NCI-H1092 treated with DMSO at 0.1 percent for 48 hours (cell line): ENCODE measurements around the gene MICAL3.
A peak's percentile ranks its signal among the peaks of the same experiment; 100 is the strongest.

Experiments used
- DNase-seq: peaks from one replicate; lab custom pipeline; 2025; lab: John Stamatoyannopoulos, UW

MICAL3 gene

GRCh38 chr22:17971711-17972110 lies 52.6 kb downstream of the MICAL3 start:
- DNase-seq, result no peak

DNA sequence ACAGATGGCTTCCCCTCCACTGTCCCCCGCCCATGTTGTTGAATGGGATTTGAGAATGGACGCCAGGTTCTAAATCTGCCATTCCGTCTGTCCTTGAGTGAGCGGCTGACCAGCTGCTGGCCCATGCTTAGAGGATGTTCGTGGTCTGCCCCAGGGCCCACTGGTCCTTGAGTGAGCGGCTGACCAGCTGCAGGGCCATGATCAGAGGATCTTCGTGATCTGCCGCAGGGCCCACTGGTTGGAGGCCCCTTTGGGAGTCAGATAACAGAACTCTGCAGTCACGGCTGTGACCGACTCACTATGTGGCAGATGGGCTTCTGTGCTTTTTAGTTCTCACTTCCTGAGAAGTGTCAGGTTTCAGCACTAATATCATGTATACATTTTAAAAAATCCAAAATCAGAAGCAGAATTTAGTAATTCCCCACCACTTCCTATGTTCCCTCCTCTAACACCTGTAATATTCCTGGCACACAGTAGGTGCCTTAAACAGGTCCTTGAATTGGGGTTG lies 54.1 kb downstream of the MICAL3 start:
- DNase-seq, result no peak

GRCh38 chr22:17969701-17970113 lies 54.7 kb downstream of the MICAL3 start:
- no peak for DNase-seq

DNA sequence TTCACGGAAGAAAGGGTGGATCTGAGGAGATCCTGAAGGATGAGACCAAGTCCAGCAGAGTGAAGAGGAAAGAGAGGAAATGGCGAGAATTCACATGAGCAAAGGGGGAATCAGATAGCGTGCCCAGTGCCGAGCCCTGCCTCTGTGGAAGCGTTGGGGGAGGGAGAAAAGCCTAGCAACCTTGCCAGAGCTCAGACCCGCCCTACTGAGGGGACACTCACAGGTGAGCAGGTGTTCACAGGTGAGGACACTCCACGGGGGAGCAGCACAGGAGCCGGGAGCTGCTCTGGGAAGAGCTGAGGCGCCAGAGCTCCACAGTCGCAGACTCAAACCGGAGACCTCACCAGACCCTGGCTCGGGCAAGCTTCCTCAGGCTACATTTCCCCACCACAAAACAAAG lies 56.2 kb downstream of the MICAL3 start:
- peak; percentile 30 for DNase-seq

- no peak for DNase-seq
Observed at GRCh38 chr22:17966403-17966717, 58.0 kb downstream of the MICAL3 start.

- DNase-seq, result no peak
Observed at GRCh38 chr22:17965538-17966402, 58.6 kb downstream of the MICAL3 start.

DNA sequence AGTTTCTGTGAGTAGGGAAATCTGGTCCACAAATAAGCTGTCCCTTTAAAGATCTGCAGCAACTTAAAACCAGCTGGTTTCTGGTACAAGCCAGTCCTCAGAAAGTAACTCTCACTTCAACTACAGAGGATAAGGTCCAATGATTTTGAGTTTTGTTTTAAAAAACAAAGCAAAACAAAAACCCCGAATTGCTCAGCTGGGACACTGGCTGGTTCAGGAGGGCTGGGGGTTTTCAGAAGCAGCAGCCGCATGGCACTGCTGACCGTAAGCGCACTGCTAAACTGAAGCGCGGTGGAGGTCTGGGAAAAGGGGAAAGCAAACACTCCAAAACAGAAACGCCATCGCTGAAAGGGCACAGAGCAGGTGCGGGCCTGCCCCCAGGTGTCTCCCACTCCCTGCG lies 59.7 kb downstream of the MICAL3 start:
- no peak for DNase-seq

GRCh38 chr22:17964156-17964555 lies 60.2 kb downstream of the MICAL3 start:
- DNase-seq, result no peak

- no peak for DNase-seq
Observed at GRCh38 chr22:17963015-17963414, 61.3 kb downstream of the MICAL3 start.

DNA sequence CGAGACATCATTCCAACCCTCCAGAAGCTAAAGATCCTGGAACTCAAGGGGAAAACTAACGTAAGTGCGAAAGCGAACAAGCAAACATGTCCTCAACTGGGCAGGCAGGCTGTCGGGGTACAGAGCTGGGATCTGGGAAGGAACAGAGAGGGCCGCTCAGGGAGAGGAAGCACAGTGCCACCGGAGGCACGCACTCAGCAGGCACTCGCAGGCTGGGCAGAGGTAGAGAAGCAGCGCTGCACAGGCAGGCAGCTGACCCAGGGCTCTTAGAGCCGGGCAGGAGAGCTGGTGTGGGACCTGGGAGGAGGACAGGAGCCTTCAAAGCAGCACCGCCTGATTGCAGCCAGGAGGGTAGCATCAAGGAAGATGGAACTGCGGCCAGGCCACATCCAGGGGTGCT lies 62.2 kb downstream of the MICAL3 start:
- DNase-seq, result no peak

- DNase-seq, result no peak
Observed at GRCh38 chr22:17961446-17961729, 63.0 kb downstream of the MICAL3 start.

DNA sequence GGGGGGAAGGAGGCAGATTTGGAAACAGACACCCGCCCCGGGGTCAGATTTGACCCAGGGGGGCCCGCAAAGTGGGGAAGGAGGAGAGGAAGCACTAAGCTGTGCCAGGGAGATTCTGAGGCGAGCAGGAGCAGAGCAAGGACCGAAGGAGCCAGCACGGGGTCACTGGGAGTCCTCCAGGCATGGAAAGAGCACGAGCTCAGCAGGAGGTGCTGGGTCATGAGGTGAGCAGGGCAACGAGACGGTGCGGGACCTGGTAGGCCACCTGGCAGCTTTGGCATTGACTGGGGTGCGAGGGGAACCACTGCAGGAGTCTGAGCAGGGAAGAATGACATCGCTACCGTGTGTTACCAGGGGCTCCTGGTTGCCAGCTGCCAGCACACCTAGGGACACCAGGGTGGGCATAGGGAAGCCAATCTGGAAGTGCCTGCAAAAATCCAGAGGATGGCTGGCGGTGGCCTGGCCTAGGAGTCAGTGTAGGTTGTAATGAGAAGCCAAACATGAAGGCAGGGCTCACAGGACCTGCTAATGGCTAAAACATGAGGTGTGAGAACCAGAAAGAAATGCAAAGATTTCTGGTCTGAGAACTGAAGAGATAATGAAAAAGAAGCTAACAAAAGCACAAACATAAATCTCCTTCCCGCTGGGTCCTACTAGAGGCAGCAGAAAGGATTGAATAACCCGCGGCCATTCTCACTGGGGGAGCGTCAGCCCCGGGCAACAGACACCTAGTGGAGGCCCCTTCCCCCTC lies 63.5 kb downstream of the MICAL3 start:
- DNase-seq, result no peak

GRCh38 chr22:17960011-17960410 lies 64.3 kb downstream of the MICAL3 start:
- no peak for DNase-seq

DNA sequence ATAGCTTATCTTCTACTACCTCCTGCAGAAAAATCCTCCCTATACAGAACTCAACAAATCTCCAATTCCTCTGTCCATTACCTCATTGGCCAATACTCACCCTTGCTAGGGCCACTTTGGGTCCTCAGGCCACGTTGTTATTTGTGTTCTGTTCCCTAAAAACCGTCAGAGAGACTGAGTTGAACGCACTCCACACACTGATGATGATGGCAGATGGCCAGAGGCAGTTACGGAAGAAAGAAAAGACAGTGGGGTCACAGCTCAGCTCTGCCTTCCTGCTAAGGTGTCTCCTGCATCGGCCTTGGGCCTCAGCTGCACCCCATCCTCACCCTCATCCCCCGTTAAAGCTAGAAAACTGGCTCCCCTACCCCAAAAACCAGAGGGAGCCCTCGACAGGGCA lies 66.2 kb downstream of the MICAL3 start:
- no peak for DNase-seq

- no peak for DNase-seq
Observed at GRCh38 chr22:17957693-17958092, 66.7 kb downstream of the MICAL3 start.

GRCh38 chr22:17957204-17957603 lies 67.2 kb downstream of the MICAL3 start:
- no peak for DNase-seq

DNA sequence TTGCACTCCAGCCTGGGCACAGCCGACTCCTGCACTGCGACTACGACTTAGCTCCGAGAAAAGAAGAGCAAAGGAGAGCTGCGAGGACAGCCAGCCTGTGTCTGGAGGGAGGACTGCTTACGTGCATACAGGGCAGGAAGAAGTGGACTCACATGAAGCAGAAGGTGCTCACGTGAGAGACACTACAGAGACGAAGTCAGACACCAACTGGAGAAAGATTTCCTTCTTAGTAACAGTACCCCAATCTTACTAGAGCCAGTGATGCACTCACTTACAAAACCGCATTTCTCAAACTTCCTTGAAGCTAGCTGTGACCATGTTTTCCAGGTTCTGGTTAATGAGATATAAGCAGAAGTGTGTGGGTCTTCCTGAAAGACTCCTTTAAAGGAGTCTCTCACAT lies 67.7 kb downstream of the MICAL3 start:
- no peak for DNase-seq

DNA sequence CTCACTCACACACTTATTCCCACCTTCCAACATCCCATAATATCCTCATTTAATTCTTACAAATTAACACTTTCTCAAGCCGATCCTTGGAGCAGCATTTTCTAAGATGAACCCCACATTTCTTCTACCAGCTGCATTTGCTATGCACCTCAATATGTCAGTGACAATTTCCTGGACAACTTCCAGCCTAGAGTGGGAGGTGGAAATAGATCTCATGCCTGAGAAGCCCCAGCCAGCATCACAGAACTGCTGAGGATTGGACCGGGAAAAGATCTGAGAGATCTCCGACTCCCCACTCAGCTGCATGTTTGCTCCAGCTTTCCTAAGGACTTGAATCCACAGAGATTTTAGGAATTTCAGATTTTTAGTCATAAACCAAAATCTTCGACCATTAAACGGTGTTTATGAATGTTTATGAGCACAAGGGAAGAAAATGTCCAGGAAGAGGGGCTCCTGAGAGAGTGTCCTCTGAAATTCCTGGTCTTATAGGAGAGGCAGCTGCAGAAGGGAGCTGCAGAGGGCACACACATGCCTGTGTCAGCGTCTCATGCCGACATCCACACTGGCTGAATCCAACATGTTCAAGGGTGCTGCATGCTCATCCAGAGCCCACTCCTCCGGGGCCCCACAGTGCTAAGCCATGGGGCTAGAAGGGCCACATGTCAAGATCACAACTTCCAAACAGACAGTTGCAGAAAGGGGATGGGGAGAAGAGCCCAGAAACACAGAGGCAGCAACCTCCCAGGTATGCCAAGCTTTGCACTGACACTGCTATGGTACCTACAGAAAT lies 68.6 kb downstream of the MICAL3 start:
- DNase-seq, result no peak

GRCh38 chr22:17954860-17955587 lies 69.3 kb downstream of the MICAL3 start:
- DNase-seq, result no peak

GRCh38 chr22:17954200-17954859 lies 70.0 kb downstream of the MICAL3 start:
- DNase-seq, result no peak

DNA sequence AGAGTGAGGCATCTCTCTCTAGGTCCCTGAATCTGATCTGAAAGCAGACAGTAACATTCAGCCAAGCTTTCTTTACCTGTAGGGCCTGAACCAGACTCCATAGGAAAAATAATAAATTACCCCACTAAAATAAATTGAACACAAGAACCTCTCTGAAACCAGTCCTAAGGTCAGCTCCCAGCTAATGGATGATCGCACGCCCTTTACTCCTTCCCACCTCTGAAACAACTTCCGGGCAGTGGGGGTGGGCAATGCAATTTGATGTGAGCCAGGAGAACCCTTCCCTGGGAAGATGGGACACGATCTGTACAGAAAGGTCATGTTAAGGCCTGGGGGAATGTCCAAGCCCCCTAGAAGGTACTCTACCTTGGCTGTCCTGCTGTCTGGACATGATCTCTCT lies 71.2 kb downstream of the MICAL3 start:
- DNase-seq, result no peak
